Measurements from ENCODE around the gene GKN2. TPM values are rescaled to one million over a fixed set of nuclear protein-coding genes. Genes with fewer than 3 reads are reported as not detected.

The GKN2 gene
- total RNA-seq, 1 experiment from 2014 or later = not detected

- Mint-ChIP-seq H3K27me3 (ENCODE audit: low read depth) (peaks cover 3% of the 10 kb centered on the region; the same call in 1 of the 2 replicates), H3K4me3 (no peak overlapping the region), H3K36me3 (no peaks in the 10 kb centered on the region), H3K4me1 (no peaks in the 10 kb centered on the region), H3K27ac (no peak overlapping the region), H3K9me3 (no peaks in the 10 kb centered on the region)
- no peak for ATAC-seq
- ChIA-PET POLR2A (no interaction called here), CTCF (interaction anchor here (1.4 kb wide), 1 partner anchor 31 kb away, joined by 4 read pairs; no protein-coding TSS in a partner anchor)
- DNase-seq (ENCODE audit: low spot score) = no peak
- TF ChIP-seq, protein P1, sequence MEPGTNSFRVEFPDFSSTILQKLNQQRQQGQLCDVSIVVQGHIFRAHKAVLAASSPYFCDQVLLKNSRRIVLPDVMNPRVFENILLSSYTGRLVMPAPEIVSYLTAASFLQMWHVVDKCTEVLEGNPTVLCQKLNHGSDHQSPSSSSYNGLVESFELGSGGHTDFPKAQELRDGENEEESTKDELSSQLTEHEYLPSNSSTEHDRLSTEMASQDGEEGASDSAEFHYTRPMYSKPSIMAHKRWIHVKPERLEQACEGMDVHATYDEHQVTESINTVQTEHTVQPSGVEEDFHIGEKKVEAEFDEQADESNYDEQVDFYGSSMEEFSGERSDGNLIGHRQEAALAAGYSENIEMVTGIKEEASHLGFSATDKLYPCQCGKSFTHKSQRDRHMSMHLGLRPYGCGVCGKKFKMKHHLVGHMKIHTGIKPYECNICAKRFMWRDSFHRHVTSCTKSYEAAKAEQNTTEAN (CRISPR knock-in tag; IDR thresholded peaks at IDR 0.05) = no peak
- TF ChIP-seq AR (CRISPR knock-in tag; IDR thresholded peaks at IDR 0.05) (no peak), GTF2I (CRISPR knock-in tag; conservative IDR thresholded peaks at IDR 0.05) (no peak)
- TF ChIP-seq, protein P2, sequence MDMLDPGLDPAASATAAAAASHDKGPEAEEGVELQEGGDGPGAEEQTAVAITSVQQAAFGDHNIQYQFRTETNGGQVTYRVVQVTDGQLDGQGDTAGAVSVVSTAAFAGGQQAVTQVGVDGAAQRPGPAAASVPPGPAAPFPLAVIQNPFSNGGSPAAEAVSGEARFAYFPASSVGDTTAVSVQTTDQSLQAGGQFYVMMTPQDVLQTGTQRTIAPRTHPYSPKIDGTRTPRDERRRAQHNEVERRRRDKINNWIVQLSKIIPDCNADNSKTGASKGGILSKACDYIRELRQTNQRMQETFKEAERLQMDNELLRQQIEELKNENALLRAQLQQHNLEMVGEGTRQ (CRISPR knock-in tag; IDR thresholded peaks at IDR 0.05) = no peak
Measured at GRCh38 chr2:68974946-68975665, 22.4 kb upstream of the GKN2 start.

- no peak within 1 kb of the TSS for H3K4me3 Mint-ChIP-seq
- DNase-seq (ENCODE audit: low spot score) (no peak), ATAC-seq (no peak)
- H3K9me3 Mint-ChIP-seq = no peaks in the 10 kb centered on the region
- no peaks in the 10 kb centered on the region for H3K4me1 Mint-ChIP-seq
- CTCF ChIA-PET = interaction anchor here (0.9 to 1.4 kb wide), 2 partner anchors 30 to 47 kb away, joined by 3 read pairs; no protein-coding TSS in a partner anchor
- POLR2A ChIA-PET = no interaction called here
- H3K36me3 Mint-ChIP-seq = no peaks in the 10 kb centered on the region
- H3K27ac Mint-ChIP-seq = no peak within 1 kb of the TSS
- peaks cover 3% of the 10 kb centered on the region for H3K27me3 Mint-ChIP-seq (ENCODE audit: low read depth)
- no peak for TF ChIP-seq ZNF219 (CRISPR knock-in tag; IDR thresholded peaks at IDR 0.05; ENCODE audit: borderline replicate concordance)
- no peak for TF ChIP-seq ZNF317 (CRISPR knock-in tag; IDR thresholded peaks at IDR 0.05; ENCODE audit: borderline replicate concordance, low read depth)
- TF ChIP-seq STAT6 (CRISPR knock-in tag; conservative IDR thresholded peaks at IDR 0.05; ENCODE audit: low read depth) = no peak
- no peak for TF ChIP-seq GRHL2 (CRISPR knock-in tag; IDR thresholded peaks at IDR 0.05; ENCODE audit: insufficient replicate concordance, severe bottlenecking)
- TF ChIP-seq, protein P3, sequence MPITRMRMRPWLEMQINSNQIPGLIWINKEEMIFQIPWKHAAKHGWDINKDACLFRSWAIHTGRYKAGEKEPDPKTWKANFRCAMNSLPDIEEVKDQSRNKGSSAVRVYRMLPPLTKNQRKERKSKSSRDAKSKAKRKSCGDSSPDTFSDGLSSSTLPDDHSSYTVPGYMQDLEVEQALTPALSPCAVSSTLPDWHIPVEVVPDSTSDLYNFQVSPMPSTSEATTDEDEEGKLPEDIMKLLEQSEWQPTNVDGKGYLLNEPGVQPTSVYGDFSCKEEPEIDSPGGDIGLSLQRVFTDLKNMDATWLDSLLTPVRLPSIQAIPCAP (CRISPR knock-in tag; IDR thresholded peaks at IDR 0.05) = no peak
- TF ChIP-seq CREM (CRISPR knock-in tag; IDR thresholded peaks at IDR 0.05) = no peak
- no peak for TF ChIP-seq OVOL2 (CRISPR knock-in tag; IDR thresholded peaks at IDR 0.05; ENCODE audit: borderline replicate concordance)
- no peak for TF ChIP-seq CREB1 (CRISPR knock-in tag; IDR thresholded peaks at IDR 0.05)
- TF ChIP-seq, protein P4, sequence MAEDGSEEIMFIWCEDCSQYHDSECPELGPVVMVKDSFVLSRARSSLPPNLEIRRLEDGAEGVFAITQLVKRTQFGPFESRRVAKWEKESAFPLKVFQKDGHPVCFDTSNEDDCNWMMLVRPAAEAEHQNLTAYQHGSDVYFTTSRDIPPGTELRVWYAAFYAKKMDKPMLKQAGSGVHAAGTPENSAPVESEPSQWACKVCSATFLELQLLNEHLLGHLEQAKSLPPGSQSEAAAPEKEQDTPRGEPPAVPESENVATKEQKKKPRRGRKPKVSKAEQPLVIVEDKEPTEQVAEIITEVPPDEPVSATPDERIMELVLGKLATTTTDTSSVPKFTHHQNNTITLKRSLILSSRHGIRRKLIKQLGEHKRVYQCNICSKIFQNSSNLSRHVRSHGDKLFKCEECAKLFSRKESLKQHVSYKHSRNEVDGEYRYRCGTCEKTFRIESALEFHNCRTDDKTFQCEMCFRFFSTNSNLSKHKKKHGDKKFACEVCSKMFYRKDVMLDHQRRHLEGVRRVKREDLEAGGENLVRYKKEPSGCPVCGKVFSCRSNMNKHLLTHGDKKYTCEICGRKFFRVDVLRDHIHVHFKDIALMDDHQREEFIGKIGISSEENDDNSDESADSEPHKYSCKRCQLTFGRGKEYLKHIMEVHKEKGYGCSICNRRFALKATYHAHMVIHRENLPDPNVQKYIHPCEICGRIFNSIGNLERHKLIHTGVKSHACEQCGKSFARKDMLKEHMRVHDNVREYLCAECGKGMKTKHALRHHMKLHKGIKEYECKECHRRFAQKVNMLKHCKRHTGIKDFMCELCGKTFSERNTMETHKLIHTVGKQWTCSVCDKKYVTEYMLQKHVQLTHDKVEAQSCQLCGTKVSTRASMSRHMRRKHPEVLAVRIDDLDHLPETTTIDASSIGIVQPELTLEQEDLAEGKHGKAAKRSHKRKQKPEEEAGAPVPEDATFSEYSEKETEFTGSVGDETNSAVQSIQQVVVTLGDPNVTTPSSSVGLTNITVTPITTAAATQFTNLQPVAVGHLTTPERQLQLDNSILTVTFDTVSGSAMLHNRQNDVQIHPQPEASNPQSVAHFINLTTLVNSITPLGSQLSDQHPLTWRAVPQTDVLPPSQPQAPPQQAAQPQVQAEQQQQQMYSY (CRISPR knock-in tag; IDR thresholded peaks at IDR 0.05) = no peak
- TF ChIP-seq, protein P1 (CRISPR knock-in tag; IDR thresholded peaks at IDR 0.05) = no peak
- TF ChIP-seq, protein P5, sequence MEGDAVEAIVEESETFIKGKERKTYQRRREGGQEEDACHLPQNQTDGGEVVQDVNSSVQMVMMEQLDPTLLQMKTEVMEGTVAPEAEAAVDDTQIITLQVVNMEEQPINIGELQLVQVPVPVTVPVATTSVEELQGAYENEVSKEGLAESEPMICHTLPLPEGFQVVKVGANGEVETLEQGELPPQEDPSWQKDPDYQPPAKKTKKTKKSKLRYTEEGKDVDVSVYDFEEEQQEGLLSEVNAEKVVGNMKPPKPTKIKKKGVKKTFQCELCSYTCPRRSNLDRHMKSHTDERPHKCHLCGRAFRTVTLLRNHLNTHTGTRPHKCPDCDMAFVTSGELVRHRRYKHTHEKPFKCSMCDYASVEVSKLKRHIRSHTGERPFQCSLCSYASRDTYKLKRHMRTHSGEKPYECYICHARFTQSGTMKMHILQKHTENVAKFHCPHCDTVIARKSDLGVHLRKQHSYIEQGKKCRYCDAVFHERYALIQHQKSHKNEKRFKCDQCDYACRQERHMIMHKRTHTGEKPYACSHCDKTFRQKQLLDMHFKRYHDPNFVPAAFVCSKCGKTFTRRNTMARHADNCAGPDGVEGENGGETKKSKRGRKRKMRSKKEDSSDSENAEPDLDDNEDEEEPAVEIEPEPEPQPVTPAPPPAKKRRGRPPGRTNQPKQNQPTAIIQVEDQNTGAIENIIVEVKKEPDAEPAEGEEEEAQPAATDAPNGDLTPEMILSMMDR (IDR thresholded peaks at IDR 0.05) = no peak
Measured at GRCh38 chr2:68974251-68974650, 21.6 kb upstream of the GKN2 start, which contains the start of gene GKN1. Gene GKN1 (plus strand): TSS chr2:68974636. CDS start chr2:68974678, 42 bp downstream.

Data from WTC11 (cell line).